Choroid plexus epithelial cell (primary cell): ENCODE measurements around the gene KIRREL3.

Experiments
- DNase-seq: peaks from one replicate; pipeline ENCODE4 v3.0.0-alpha.2; 2010; ENCODE audit warnings: low read depth
- H3K4me3 ChIP-seq: 2 replicates; pipeline ENCODE4 v1.5.1; 2011; ENCODE audit warnings: low read depth, mild to moderate bottlenecking, control low read depth, low read length, moderate library complexity
- CTCF ChIP-seq: conservative IDR thresholded peaks from 2 replicates; pipeline ENCODE4 v1.5.1; 2011; ENCODE audit warnings: low read depth, mild to moderate bottlenecking, control low read depth, inconsistent platforms, low read length, moderate library complexity

KIRREL3 gene

GRCh38 chr11:126929179-126930061 is 71.2 kb downstream of the KIRREL3 start:
- TF ChIP-seq CTCF: no peak
- H3K4me3 ChIP-seq: no peak overlapping the region
- no peak for DNase-seq

GRCh38 chr11:126927623-126928022 is 72.9 kb downstream of the KIRREL3 start:
- no peak for DNase-seq
- TF ChIP-seq CTCF: no peak
- no peak overlapping the region for H3K4me3 ChIP-seq

- no peak overlapping the region for H3K4me3 ChIP-seq
- no peak for TF ChIP-seq CTCF
- no peak for DNase-seq
Observed at GRCh38 chr11:126926376-126926791, 74.2 kb downstream of the KIRREL3 start.

- TF ChIP-seq CTCF: no peak
- no peak overlapping the region for H3K4me3 ChIP-seq
- DNase-seq: no peak
Observed at GRCh38 chr11:126925321-126926093, 75.1 kb downstream of the KIRREL3 start.

GRCh38 chr11:126924376-126925040 is 76.1 kb downstream of the KIRREL3 start:
- no peak for DNase-seq

GRCh38 chr11:126920833-126921232 is 79.7 kb downstream of the KIRREL3 start:
- TF ChIP-seq CTCF: no peak
- DNase-seq: no peak
- H3K4me3 ChIP-seq: no peak overlapping the region

More at GRCh38 chr11:126924376-126925040, 76.1 kb downstream of the KIRREL3 start:
- H3K4me3 ChIP-seq: no peak overlapping the region
- TF ChIP-seq CTCF: no peak
